ENCODE measurements around the gene ACTR3. TPM values are rescaled to one million over a fixed set of nuclear protein-coding genes. Genes with fewer than 3 reads are reported as not detected.

Gene ACTR3
- total and polyA plus RNA-seq, 2 experiments from 2014 or later = 63.7 to 137 TPM

GRCh38 chr2:113980946-113981345 is 91.1 kb downstream of the ACTR3 start:
- no peaks in the 10 kb centered on the region for H3K4me1 Mint-ChIP-seq
- peaks cover 5% of the 10 kb centered on the region for H3F3A ChIP-seq (replicated peaks; ENCODE audit: low read depth)
- H3K4me3 Mint-ChIP-seq = no peak overlapping the region
- DNase-seq (ENCODE audit: low spot score) = no peak
- TF ChIP-seq CREB1 (CRISPR knock-in tag; IDR thresholded peaks at IDR 0.05; ENCODE audit: low read depth) (no peak), POLR2AphosphoS5 (IDR thresholded peaks at IDR 0.05; ENCODE audit: low read depth) (no peak), ZNF114 (CRISPR knock-in tag; IDR thresholded peaks at IDR 0.05) (no peak), JUNB (IDR thresholded peaks at IDR 0.05; ENCODE audit: unreplicated experiment) (no peak), STAT1 (IDR thresholded peaks at IDR 0.05; ENCODE audit: unreplicated experiment) (no peak), CTCF (conservative IDR thresholded peaks at IDR 0.05; ENCODE audit: low read depth in 2 of 2) (no peak), ZNF462 (CRISPR knock-in tag; IDR thresholded peaks at IDR 0.05) (no peak), EZH2phosphoT487 (IDR thresholded peaks at IDR 0.05; ENCODE audit: unreplicated experiment) (no peak)
- H2AFZ ChIP-seq = no peak overlapping the region
- H4K20me1 ChIP-seq (replicated peaks; ENCODE audit: insufficient read depth) = no peaks in the 10 kb centered on the region
- H3K27ac Mint-ChIP-seq = no peak overlapping the region
- no peaks in the 10 kb centered on the region; the same call in 1 of the 2 replicates for H3K36me3 ChIP-seq (ENCODE audit: insufficient read depth)
- no peak for ATAC-seq
- no peaks in the 10 kb centered on the region for H3K9me2 ChIP-seq (ENCODE audit: insufficient read depth)
- H3K9me3 Mint-ChIP-seq = peaks cover 82% of the 10 kb centered on the region
- H3K4me3 ChIP-seq = no peak overlapping the region
- no peak overlapping the region for H3K27ac ChIP-seq (ENCODE audit: low read depth)
- H3K36me3 Mint-ChIP-seq (ENCODE audit: low read depth) = peaks cover 47% of the 10 kb centered on the region
- no peaks in the 10 kb centered on the region for H3K27me3 ChIP-seq (ENCODE audit: insufficient read depth)
- peaks cover 22% of the 10 kb centered on the region for H3K27me3 Mint-ChIP-seq (ENCODE audit: insufficient read depth, low read depth, poor library complexity)
- no peak overlapping the region for H3K4me2 ChIP-seq
- no peaks in the 10 kb centered on the region for H3K79me2 ChIP-seq (replicated peaks; ENCODE audit: insufficient read depth)
- H3K4me1 ChIP-seq (ENCODE audit: insufficient read depth) = no peaks in the 10 kb centered on the region

Data from GM23338 (cell line).